ENCODE measurements around the gene C22orf23.

GRCh38 chr22:37951305-37951704 is 2.1 kb downstream of the C22orf23 start:
- TF ChIP-seq CTCF (IDR thresholded peaks at IDR 0.05) (no peak), POLR2A (IDR thresholded peaks at IDR 0.05) (no peak)

Data from breast epithelium (tissue), 3 donors.